ENCODE results near the gene TAS1R3.

DNA sequence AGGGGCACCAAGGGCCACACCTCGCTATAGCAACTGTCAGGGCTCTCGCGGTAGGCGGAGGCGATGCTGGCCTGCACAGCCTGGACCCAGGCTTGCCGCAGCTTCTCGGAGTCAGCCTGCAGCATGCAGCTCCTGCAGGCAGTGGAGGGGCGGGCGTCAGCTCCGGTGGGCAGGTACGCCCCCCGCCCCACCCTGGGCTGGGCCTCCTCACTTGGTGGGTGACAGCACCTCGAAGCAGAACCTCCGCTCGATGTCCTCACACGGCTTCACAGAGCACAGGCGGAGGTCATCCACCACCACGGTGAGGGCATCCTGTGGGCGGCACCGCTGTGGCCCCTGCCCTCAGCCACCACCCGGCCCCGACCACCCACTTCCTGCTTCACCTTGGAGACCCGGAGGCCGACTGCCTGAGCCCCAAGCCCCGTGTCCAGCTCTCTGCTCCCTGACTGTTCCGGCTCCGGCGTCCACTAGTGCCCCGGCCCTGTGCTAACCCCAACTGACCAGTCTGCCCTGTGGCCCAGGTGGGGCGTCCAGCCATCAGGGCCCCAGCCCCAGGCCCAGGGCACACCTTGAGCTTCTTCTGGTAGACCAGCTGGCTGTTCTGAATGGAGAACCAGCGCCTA lies 33.2 kb upstream of the TAS1R3 start:
- TF ChIP-seq, protein P1, sequence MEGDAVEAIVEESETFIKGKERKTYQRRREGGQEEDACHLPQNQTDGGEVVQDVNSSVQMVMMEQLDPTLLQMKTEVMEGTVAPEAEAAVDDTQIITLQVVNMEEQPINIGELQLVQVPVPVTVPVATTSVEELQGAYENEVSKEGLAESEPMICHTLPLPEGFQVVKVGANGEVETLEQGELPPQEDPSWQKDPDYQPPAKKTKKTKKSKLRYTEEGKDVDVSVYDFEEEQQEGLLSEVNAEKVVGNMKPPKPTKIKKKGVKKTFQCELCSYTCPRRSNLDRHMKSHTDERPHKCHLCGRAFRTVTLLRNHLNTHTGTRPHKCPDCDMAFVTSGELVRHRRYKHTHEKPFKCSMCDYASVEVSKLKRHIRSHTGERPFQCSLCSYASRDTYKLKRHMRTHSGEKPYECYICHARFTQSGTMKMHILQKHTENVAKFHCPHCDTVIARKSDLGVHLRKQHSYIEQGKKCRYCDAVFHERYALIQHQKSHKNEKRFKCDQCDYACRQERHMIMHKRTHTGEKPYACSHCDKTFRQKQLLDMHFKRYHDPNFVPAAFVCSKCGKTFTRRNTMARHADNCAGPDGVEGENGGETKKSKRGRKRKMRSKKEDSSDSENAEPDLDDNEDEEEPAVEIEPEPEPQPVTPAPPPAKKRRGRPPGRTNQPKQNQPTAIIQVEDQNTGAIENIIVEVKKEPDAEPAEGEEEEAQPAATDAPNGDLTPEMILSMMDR (IDR thresholded peaks at IDR 0.05) = no peak
- TF ChIP-seq POLR2A (IDR thresholded peaks at IDR 0.05) = no peak

All from lower leg skin (tissue), 3 donors.